GM23338 (cell line): Measurements from ENCODE around the gene SOST. TPM values are rescaled to one million over a fixed set of nuclear protein-coding genes. Genes with fewer than 3 reads are reported as not detected.
"Not testable (repeated sequence)": the region's sequence is repeated elsewhere in the genome, so short reads cannot be mapped to it uniquely, and the experiment has no call there.

ENCODE experiments used
- ATAC-seq: fragments of 200-7000 bp; cut with Tn5 transposase; 3 replicates; pipeline ENCODE4 v1.9.1; 2020
- DNase-seq: peaks from one replicate; pipeline ENCODE4 v3.0.0-alpha.2; 2015; ENCODE audit warnings: low spot score
- H2AFZ ChIP-seq: fragments of 200-600 bp; sonication (generic); 2 replicates; pipeline ENCODE4 v1.8.0; 2016; ENCODE audit warnings: antibody characterized with exemption, mild to moderate bottlenecking, moderate library complexity
- H3F3A ChIP-seq: fragments of 200-600 bp; sonication (generic); replicated peaks from 2 replicates; pipeline ENCODE4 v1.8.0; 2017; ENCODE audit warnings: antibody characterized with exemption, mixed run types, low read depth
- H3K27ac ChIP-seq: fragments of 200-600 bp; sonication (generic); 2 replicates; pipeline ENCODE4 v1.6.1; 2016; ENCODE audit warnings: low read depth
- H3K27me3 ChIP-seq: fragments of 200-600 bp; sonication (generic); 2 replicates; pipeline ENCODE4 v1.8.0; 2016; ENCODE audit warnings: mild to moderate bottlenecking, mixed run types, moderate library complexity; ENCODE audit not compliant: insufficient read depth
- H3K36me3 ChIP-seq: fragments of 200-600 bp; sonication (generic); 2 replicates; pipeline ENCODE4 v1.8.0; 2016; ENCODE audit warnings: mild to moderate bottlenecking; ENCODE audit not compliant: insufficient read depth
- H3K4me1 ChIP-seq: fragments of 200-600 bp; sonication (generic); 2 replicates; pipeline ENCODE4 v1.8.0; 2016; ENCODE audit warnings: mild to moderate bottlenecking, moderate library complexity; ENCODE audit not compliant: insufficient read depth
- H3K4me2 ChIP-seq: fragments of 200-600 bp; sonication (generic); 2 replicates; pipeline ENCODE4 v1.7.1; 2017; ENCODE audit warnings: mixed run types
- H3K4me3 ChIP-seq: fragments of 200-600 bp; sonication (generic); 2 replicates; pipeline ENCODE4 v1.6.1; 2016; ENCODE audit warnings: mixed run types
- H3K79me2 ChIP-seq: fragments of 200-600 bp; sonication (generic); replicated peaks from 2 replicates; pipeline ENCODE4 v1.8.0; 2017; ENCODE audit warnings: mild to moderate bottlenecking; ENCODE audit not compliant: insufficient read depth
- H3K9me2 ChIP-seq: fragments of 200-600 bp; sonication (generic); 2 replicates; pipeline ENCODE4 v1.8.0; 2017; ENCODE audit not compliant: insufficient read depth
- H4K20me1 ChIP-seq: fragments of 200-600 bp; sonication (generic); replicated peaks from 2 replicates; pipeline ENCODE4 v1.8.0; 2017; ENCODE audit warnings: mild to moderate bottlenecking; ENCODE audit not compliant: insufficient read depth
- H3K27ac Mint-ChIP-seq: 2 replicates; pipeline ENCODE4 v1.8.0; 2020; ENCODE audit warnings: inconsistent platforms, mild to moderate bottlenecking, moderate library complexity, mixed read lengths
- H3K27me3 Mint-ChIP-seq: 3 replicates; pipeline ENCODE4 v1.8.0; 2022; ENCODE audit warnings: low read depth, mild to moderate bottlenecking, moderate library complexity, mixed read lengths, inconsistent platforms; ENCODE audit not compliant: insufficient read depth, poor library complexity
- H3K36me3 Mint-ChIP-seq: 3 replicates; pipeline ENCODE4 v1.8.0; 2021; ENCODE audit warnings: low read depth, mild to moderate bottlenecking, inconsistent platforms, moderate library complexity, mixed read lengths
- H3K4me1 Mint-ChIP-seq: 3 replicates; pipeline ENCODE4 v1.8.0; 2020; ENCODE audit warnings: mild to moderate bottlenecking, inconsistent platforms, mixed read lengths
- H3K4me3 Mint-ChIP-seq: 3 replicates; pipeline ENCODE4 v1.8.0; 2021; ENCODE audit warnings: moderate library complexity, mild to moderate bottlenecking, inconsistent platforms, mixed read lengths
- H3K9me3 Mint-ChIP-seq: 3 replicates; pipeline ENCODE4 v1.8.0; 2020; ENCODE audit warnings: moderate library complexity, mild to moderate bottlenecking, inconsistent platforms, mixed read lengths
- CREB1 ChIP-seq: fragments of 250-450 bp; sonication (Bioruptor Pico); IDR thresholded peaks from 2 replicates; pipeline ENCODE4 v1.5.0; 2020; ENCODE audit warnings: low read depth, mild to moderate bottlenecking, moderate library complexity
- CTCF ChIP-seq, 2 experiments: fragments of 200-600 bp in 1 of 2; sonication (generic) in 1 of 2; conservative IDR thresholded peaks; 2 replicates each; pipeline versions ENCODE4 v1.5.1 to v1.6.1; 2016 to 2017; ENCODE audit warnings: antibody characterized with exemption in 2 of 2, low read depth in 2 of 2, mild to moderate bottlenecking in 2 of 2, moderate library complexity in 1 of 2
- EZH2 ChIP-seq: fragments of 200-600 bp; sonication (generic); IDR thresholded peaks from one replicate; pipeline ENCODE4 v1.8.0; 2017; ENCODE audit warnings: antibody characterized with exemption, mild to moderate bottlenecking, low read depth; ENCODE audit not compliant: unreplicated experiment
- JUNB ChIP-seq: IDR thresholded peaks from one replicate; pipeline ENCODE4 v1.6.1; 2016; ENCODE audit warnings: antibody characterized with exemption; ENCODE audit not compliant: unreplicated experiment
- NANOG ChIP-seq: IDR thresholded peaks from 2 replicates; pipeline ENCODE4 v1.6.1; 2016; ENCODE audit warnings: antibody characterized with exemption, borderline replicate concordance
- ZNF114 ChIP-seq: fragments of 250-450 bp; sonication (Bioruptor Pico); IDR thresholded peaks from 2 replicates; pipeline ENCODE4 v1.5.0; 2020; ENCODE audit warnings: mild to moderate bottlenecking, moderate library complexity
- ZNF331 ChIP-seq: fragments of 250-450 bp; sonication (Bioruptor Pico); IDR thresholded peaks from 2 replicates; pipeline ENCODE4 v1.5.0; 2020; ENCODE audit warnings: low read depth, mild to moderate bottlenecking, moderate library complexity
- polyA plus RNA-seq: library from polyadenylated mRNA; unstranded; fragments of >200 nt; fragmentation: Nextera tagmentation; extraction: Ambion mirVana; gene quantifications from 2 replicates; pipeline ENCODE4 v1.2.1, GENCODE V29; 2016
- total RNA-seq: library from RNA; depleted of rRNA; stranded (reverse); fragments of >200 nt; shearing (Covaris generic); gene quantifications from 2 replicates; pipeline ENCODE4 v1.2.3, GENCODE V29; 2014
- TF ChIP-seq, protein P1 (sequence below): fragments of 250-450 bp; sonication (Bioruptor Pico); IDR thresholded peaks from 2 replicates; pipeline ENCODE4 v1.5.0; 2020; ENCODE audit warnings: mild to moderate bottlenecking, moderate library complexity
- TF ChIP-seq, protein P2 (sequence below): IDR thresholded peaks from one replicate; pipeline ENCODE4 v1.6.1; 2018; ENCODE audit warnings: antibody characterized with exemption; ENCODE audit not compliant: unreplicated experiment

SOST gene
- total and polyA plus RNA-seq, 2 experiments from 2014 or later = not detected

GRCh38 chr17:43799047-43799446 lies 40.5 kb upstream of the SOST start:
- Histone ChIP-seq H3K9me2 (no peaks in the 10 kb centered on the region), H2AFZ (no peak overlapping the region), H4K20me1 (no peaks in the 10 kb centered on the region), H3F3A (no peaks in the 10 kb centered on the region), H3K4me2 (no peak overlapping the region), H3K36me3 (peaks cover 2% of the 10 kb centered on the region; the same call in 1 of the 2 replicates), H3K27ac (no peak overlapping the region), H3K4me3 (no peak overlapping the region), H3K4me1 (peaks cover 28% of the 10 kb centered on the region), H3K79me2 (no peaks in the 10 kb centered on the region), H3K27me3 (no peaks in the 10 kb centered on the region)
- TF ChIP-seq ZNF331 (CRISPR knock-in tag) (no peak), ZNF114 (no peak), JUNB (no peak), EZH2 (no peak), NANOG (no peak), CREB1 (no peak), CTCF (conservative IDR thresholded peaks at IDR 0.05; ENCODE audit: low read depth in 2 of 2) (no peak)
- TF ChIP-seq, protein P1, sequence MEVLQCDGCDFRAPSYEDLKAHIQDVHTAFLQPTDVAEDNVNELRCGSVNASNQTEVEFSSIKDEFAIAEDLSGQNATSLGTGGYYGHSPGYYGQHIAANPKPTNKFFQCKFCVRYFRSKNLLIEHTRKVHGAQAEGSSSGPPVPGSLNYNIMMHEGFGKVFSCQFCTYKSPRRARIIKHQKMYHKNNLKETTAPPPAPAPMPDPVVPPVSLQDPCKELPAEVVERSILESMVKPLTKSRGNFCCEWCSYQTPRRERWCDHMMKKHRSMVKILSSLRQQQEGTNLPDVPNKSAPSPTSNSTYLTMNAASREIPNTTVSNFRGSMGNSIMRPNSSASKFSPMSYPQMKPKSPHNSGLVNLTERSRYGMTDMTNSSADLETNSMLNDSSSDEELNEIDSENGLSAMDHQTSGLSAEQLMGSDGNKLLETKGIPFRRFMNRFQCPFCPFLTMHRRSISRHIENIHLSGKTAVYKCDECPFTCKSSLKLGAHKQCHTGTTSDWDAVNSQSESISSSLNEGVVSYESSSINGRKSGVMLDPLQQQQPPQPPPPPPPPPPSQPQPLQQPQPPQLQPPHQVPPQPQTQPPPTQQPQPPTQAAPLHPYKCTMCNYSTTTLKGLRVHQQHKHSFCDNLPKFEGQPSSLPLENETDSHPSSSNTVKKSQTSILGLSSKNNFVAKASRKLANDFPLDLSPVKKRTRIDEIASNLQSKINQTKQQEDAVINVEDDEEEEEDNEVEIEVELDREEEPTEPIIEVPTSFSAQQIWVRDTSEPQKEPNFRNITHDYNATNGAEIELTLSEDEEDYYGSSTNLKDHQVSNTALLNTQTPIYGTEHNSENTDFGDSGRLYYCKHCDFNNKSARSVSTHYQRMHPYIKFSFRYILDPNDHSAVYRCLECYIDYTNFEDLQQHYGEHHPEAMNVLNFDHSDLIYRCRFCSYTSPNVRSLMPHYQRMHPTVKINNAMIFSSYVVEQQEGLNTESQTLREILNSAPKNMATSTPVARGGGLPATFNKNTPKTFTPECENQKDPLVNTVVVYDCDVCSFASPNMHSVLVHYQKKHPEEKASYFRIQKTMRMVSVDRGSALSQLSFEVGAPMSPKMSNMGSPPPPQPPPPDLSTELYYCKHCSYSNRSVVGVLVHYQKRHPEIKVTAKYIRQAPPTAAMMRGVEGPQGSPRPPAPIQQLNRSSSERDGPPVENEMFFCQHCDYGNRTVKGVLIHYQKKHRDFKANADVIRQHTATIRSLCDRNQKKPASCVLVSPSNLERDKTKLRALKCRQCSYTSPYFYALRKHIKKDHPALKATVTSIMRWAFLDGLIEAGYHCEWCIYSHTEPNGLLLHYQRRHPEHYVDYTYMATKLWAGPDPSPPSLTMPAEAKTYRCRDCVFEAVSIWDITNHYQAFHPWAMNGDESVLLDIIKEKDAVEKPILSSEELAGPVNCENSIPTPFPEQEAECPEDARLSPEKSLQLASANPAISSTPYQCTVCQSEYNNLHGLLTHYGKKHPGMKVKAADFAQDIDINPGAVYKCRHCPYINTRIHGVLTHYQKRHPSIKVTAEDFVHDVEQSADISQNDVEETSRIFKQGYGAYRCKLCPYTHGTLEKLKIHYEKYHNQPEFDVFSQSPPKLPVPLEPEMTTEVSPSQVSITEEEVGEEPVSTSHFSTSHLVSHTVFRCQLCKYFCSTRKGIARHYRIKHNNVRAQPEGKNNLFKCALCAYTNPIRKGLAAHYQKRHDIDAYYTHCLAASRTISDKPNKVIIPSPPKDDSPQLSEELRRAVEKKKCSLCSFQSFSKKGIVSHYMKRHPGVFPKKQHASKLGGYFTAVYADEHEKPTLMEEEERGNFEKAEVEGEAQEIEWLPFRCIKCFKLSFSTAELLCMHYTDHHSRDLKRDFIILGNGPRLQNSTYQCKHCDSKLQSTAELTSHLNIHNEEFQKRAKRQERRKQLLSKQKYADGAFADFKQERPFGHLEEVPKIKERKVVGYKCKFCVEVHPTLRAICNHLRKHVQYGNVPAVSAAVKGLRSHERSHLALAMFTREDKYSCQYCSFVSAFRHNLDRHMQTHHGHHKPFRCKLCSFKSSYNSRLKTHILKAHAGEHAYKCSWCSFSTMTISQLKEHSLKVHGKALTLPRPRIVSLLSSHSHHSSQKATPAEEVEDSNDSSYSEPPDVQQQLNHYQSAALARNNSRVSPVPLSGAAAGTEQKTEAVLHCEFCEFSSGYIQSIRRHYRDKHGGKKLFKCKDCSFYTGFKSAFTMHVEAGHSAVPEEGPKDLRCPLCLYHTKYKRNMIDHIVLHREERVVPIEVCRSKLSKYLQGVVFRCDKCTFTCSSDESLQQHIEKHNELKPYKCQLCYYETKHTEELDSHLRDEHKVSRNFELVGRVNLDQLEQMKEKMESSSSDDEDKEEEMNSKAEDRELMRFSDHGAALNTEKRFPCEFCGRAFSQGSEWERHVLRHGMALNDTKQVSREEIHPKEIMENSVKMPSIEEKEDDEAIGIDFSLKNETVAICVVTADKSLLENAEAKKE (CRISPR knock-in tag) = no peak
- TF ChIP-seq, protein P2, sequence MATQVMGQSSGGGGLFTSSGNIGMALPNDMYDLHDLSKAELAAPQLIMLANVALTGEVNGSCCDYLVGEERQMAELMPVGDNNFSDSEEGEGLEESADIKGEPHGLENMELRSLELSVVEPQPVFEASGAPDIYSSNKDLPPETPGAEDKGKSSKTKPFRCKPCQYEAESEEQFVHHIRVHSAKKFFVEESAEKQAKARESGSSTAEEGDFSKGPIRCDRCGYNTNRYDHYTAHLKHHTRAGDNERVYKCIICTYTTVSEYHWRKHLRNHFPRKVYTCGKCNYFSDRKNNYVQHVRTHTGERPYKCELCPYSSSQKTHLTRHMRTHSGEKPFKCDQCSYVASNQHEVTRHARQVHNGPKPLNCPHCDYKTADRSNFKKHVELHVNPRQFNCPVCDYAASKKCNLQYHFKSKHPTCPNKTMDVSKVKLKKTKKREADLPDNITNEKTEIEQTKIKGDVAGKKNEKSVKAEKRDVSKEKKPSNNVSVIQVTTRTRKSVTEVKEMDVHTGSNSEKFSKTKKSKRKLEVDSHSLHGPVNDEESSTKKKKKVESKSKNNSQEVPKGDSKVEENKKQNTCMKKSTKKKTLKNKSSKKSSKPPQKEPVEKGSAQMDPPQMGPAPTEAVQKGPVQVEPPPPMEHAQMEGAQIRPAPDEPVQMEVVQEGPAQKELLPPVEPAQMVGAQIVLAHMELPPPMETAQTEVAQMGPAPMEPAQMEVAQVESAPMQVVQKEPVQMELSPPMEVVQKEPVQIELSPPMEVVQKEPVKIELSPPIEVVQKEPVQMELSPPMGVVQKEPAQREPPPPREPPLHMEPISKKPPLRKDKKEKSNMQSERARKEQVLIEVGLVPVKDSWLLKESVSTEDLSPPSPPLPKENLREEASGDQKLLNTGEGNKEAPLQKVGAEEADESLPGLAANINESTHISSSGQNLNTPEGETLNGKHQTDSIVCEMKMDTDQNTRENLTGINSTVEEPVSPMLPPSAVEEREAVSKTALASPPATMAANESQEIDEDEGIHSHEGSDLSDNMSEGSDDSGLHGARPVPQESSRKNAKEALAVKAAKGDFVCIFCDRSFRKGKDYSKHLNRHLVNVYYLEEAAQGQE = no peak
- no peak overlapping the region for H3K27ac Mint-ChIP-seq
- peaks cover 43% of the 10 kb centered on the region for H3K9me3 Mint-ChIP-seq
- DNase-seq = no peak
- H3K36me3 Mint-ChIP-seq = peaks cover 19% of the 10 kb centered on the region; the same call in 2 of the 3 replicates
- no peaks in the 10 kb centered on the region for H3K27me3 Mint-ChIP-seq
- peaks cover 27% of the 10 kb centered on the region for H3K4me1 Mint-ChIP-seq
- ATAC-seq = no peak
- no peak overlapping the region for H3K4me3 Mint-ChIP-seq

DNA sequence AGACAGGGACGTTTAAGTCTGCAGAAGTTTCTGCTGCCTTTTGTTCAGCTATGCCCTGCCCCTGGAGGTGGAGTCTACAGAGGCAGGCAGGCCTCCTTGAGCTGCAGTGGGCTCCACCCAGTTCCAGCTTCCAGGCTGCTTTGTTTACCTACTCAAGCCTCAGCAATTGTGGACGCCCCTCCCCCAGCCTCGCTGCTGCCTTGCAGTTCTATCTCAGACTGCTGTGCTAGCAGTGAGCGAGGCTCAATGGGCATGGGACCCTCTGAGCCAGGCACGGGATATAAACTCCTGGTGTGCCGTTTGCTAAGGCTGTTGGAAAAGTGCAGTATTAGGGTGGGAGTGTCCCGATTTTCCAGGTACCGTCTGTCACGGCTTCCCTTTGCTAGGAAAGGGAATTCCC lies 39.4 kb upstream of the SOST start:
- DNase-seq, H3F3A ChIP-seq, H3K27ac Mint-ChIP-seq, H3K27me3 Mint-ChIP-seq, H3K79me2 ChIP-seq, H3K4me3 Mint-ChIP-seq, H3K9me2 ChIP-seq, H3K36me3 ChIP-seq, H3K4me3 ChIP-seq, H3K27ac ChIP-seq, ATAC-seq, H2AFZ ChIP-seq, H3K27me3 ChIP-seq, H3K4me2 ChIP-seq, H4K20me1 ChIP-seq: not testable (repeated sequence)
- H3K4me1 Mint-ChIP-seq = peaks cover 16% of the 10 kb centered on the region
- peaks cover 19% of the 10 kb centered on the region; the same call in 2 of the 3 replicates for H3K36me3 Mint-ChIP-seq
- peaks cover 47% of the 10 kb centered on the region for H3K9me3 Mint-ChIP-seq
- H3K4me1 ChIP-seq = peaks cover 21% of the 10 kb centered on the region
